Keratinocyte (primary cell): ENCODE results near the gene C16orf92. TPM values are rescaled to one million over a fixed set of nuclear protein-coding genes. Genes with fewer than 3 reads are reported as not detected.

Experiments used
- DNase-seq: peaks from one replicate; pipeline ENCODE4 v3.0.0-alpha.2; 2011; ENCODE audit warnings: low read depth, missing footprints, low spot score
- FAIRE-seq: peaks from 2 replicates; lab custom pipeline; 2011; peaks lifted over from hg19 to GRCh38; lab: Jason Lieb, UNC
- H2AFZ ChIP-seq: 2 replicates; pipeline ENCODE4 v1.6.0; 2012; ENCODE audit warnings: low read length, control low read depth, inconsistent platforms; ENCODE audit not compliant: control insufficient read depth
- H3K27ac ChIP-seq: 2 replicates; pipeline ENCODE4 v1.5.1; 2011; ENCODE audit warnings: low read length; ENCODE audit not compliant: control insufficient read depth, insufficient read depth
- H3K27me3 ChIP-seq: 3 replicates; pipeline ENCODE4 v1.6.0; 2011; ENCODE audit warnings: low read length; ENCODE audit not compliant: control insufficient read depth, insufficient read depth; ENCODE audit errors: extremely low read depth
- H3K36me3 ChIP-seq, 2 experiments: 2 replicates in 1 of 2; 3 replicates in 1 of 2; pipeline ENCODE4 v1.5.1; 2011; ENCODE audit warnings: low read length in 2 of 2, mild to moderate bottlenecking in 1 of 2; ENCODE audit not compliant: control insufficient read depth in 2 of 2, insufficient read depth in 2 of 2; ENCODE audit errors: extremely low read depth in 1 of 2
- H3K4me1 ChIP-seq: 3 replicates; pipeline ENCODE4 v1.5.1; 2011; ENCODE audit warnings: low read length; ENCODE audit not compliant: control insufficient read depth, insufficient read depth; ENCODE audit errors: extremely low read depth
- H3K4me2 ChIP-seq: 3 replicates; pipeline ENCODE4 v1.6.0; 2011; ENCODE audit warnings: low read depth, low read length; ENCODE audit not compliant: control insufficient read depth, insufficient read depth; ENCODE audit errors: extremely low read depth
- H3K4me3 ChIP-seq, 3 experiments: fragments of 200-600 bp in 1 of 3; sonication (generic) in 1 of 3; 2 replicates in 2 of 3; 3 replicates in 1 of 3; pipeline ENCODE4 v1.5.1; 2011 to 2016; ENCODE audit warnings: low read length in 3 of 3, mild to moderate bottlenecking in 3 of 3, control low read depth in 2 of 3, inconsistent platforms in 1 of 3, low read depth in 1 of 3, mixed read lengths in 1 of 3, mixed run types in 1 of 3, moderate library complexity in 1 of 3; ENCODE audit not compliant: control insufficient read depth in 2 of 3, insufficient read depth in 2 of 3; ENCODE audit errors: extremely low read depth in 1 of 3
- H3K79me2 ChIP-seq: 2 replicates; pipeline ENCODE4 v1.6.0; 2012; ENCODE audit warnings: low read length; ENCODE audit not compliant: control insufficient read depth, insufficient read depth
- H3K9ac ChIP-seq: 3 replicates; pipeline ENCODE4 v1.6.0; 2011; ENCODE audit warnings: low read length; ENCODE audit not compliant: control insufficient read depth, insufficient read depth; ENCODE audit errors: extremely low read depth
- H3K9me1 ChIP-seq: 3 replicates; pipeline ENCODE4 v1.6.0; 2011; ENCODE audit warnings: low read length; ENCODE audit not compliant: control insufficient read depth, insufficient read depth; ENCODE audit errors: extremely low read depth
- H3K9me3 ChIP-seq: 2 replicates; pipeline ENCODE4 v1.5.1; 2012; ENCODE audit warnings: low read depth, low read length; ENCODE audit not compliant: control insufficient read depth
- H4K20me1 ChIP-seq: 3 replicates; pipeline ENCODE4 v1.6.0; 2011; ENCODE audit warnings: low read length; ENCODE audit not compliant: control insufficient read depth, insufficient read depth; ENCODE audit errors: extremely low read depth
- EZH2 ChIP-seq: IDR thresholded peaks from one replicate; pipeline ENCODE4 v1.6.1; 2012; ENCODE audit warnings: inconsistent platforms, mild to moderate bottlenecking, low read length, moderate library complexity
- dilution Hi-C: fragments of 300-500 bp; cut with MboI; formaldehyde crosslinking; loops from one replicate; pipeline ENCODE4 v1.7.0; 2020; ENCODE audit warnings: low sequenced_read_pairs; ENCODE audit not compliant: extremely low pct_ligation_motif_present
- polyA plus RNA-seq, 5 experiments: library from polyadenylated mRNA; depleted of rRNA in 3 of 5; stranded (reverse) in 3 of 5; stranded (forward) in 1 of 5; unstranded in 1 of 5; fragments of >200 nt; gene quantifications; 1 replicate in 1 of 5; 2 replicates in 3 of 5; 3 replicates in 1 of 5; pipeline versions ENCODE4 v1.2.1 to v1.2.3, GENCODE V29; 2011 to 2012; ENCODE audit warnings: missing spikeins in 2 of 5, low read depth in 1 of 5, low replicate concordance in 1 of 5
- TF ChIP-seq, protein P1 (sequence below), 3 experiments: IDR thresholded peaks in 1 of 3; conservative IDR thresholded peaks in 1 of 3; optimal IDR thresholded peaks in 1 of 3; 2 replicates in 2 of 3; 3 replicates in 1 of 3; pipeline versions ENCODE3 to v1.5.1; 2011; ENCODE audit warnings: low read length in 3 of 3, mild to moderate bottlenecking in 3 of 3, moderate library complexity in 2 of 3, control low read depth in 1 of 3, inconsistent platforms in 1 of 3; ENCODE audit not compliant: insufficient read depth in 2 of 3; ENCODE audit errors: extremely low read depth in 1 of 3

The C16orf92 gene
- polyA plus RNA-seq, 1 donor (not counting 4 experiments of a cell fraction or from before 2014, with no cell fraction given), result not detected

DNA sequence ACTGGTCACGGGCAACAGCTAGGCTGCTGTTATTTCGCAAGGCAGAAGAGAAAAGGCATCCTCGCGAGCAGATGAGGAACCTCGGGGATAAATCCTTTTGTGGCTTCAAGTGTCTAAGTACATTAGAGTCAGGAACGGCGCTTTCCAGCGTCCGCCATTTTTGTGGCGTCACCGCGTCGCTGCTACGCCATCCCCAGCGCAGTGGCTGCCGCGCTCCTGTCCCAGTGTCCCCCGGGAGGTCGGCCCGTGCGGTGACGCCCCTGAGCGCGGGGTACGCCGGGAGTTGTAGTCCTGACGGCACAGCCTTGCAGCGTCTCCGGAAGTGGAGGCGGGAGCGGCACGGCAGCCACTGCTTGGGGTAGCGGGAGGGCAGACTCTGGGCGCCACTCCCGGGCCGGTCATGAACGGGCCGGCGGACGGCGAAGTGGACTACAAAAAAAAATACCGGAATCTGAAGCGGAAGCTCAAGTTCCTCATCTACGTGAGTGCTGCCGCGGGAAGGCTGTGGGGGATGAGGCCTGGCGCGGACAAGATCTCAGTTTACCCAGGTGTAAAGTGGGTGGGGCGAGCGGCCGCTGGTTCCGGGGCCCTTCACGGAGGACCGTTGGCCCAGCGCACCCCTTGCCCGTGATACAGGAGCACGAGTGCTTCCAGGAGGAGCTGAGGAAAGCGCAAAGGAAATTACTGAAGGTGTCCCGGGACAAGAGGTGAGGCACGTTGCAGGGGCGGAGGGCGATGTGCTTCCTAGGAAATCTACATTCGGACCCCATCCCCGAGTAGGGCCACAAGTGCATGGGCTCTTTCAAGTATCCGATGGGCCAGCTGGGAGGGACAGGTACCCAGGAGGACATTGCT is 26.9 kb upstream of the C16orf92 start, which contains the start of gene INO80E:
Gene INO80E, plus strand, starts transcription at position 331 of the 855 bp plus-strand sequence. Its CDS starts 70 bp downstream, at position 401.
- Histone ChIP-seq H3K36me3 (peaks cover 20 to 38% of the 10 kb centered on the region in 2 experiments), H3K79me2 (peaks cover 10% of the 10 kb centered on the region), H2AFZ (peak within 1 kb of the TSS; percentile 96), H4K20me1 (no peaks in the 10 kb centered on the region), H3K4me2 (peak within 1 kb of the TSS; percentile 89), H3K9ac (peak within 1 kb of the TSS; percentile 95), H3K9me1 (no peaks in the 10 kb centered on the region), H3K4me1 (peaks cover 24% of the 10 kb centered on the region), H3K27ac (peak within 1 kb of the TSS; percentile 98), H3K4me3 (peak within 1 kb of the TSS; percentile 67 to 99 (median 92)), H3K27me3 (no peaks in the 10 kb centered on the region), H3K9me3 (no peaks in the 10 kb centered on the region)
- FAIRE-seq (no peak), DNase-seq (peak; percentile 60)
- TF ChIP-seq EZH2, result no peak
- TF ChIP-seq, protein P1, sequence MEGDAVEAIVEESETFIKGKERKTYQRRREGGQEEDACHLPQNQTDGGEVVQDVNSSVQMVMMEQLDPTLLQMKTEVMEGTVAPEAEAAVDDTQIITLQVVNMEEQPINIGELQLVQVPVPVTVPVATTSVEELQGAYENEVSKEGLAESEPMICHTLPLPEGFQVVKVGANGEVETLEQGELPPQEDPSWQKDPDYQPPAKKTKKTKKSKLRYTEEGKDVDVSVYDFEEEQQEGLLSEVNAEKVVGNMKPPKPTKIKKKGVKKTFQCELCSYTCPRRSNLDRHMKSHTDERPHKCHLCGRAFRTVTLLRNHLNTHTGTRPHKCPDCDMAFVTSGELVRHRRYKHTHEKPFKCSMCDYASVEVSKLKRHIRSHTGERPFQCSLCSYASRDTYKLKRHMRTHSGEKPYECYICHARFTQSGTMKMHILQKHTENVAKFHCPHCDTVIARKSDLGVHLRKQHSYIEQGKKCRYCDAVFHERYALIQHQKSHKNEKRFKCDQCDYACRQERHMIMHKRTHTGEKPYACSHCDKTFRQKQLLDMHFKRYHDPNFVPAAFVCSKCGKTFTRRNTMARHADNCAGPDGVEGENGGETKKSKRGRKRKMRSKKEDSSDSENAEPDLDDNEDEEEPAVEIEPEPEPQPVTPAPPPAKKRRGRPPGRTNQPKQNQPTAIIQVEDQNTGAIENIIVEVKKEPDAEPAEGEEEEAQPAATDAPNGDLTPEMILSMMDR (optimal IDR thresholded peaks at IDR 0.05 in 1 of 3, IDR thresholded peaks at IDR 0.05 in 1 of 3, conservative IDR thresholded peaks at IDR 0.05 in 1 of 3; ENCODE audit: extremely low read depth in 1 of 3, insufficient read depth in 2 of 3, low read length in 3 of 3), result peak in 1 of 3 experiments; percentile 5
- dilution Hi-C loops, result no loop called here

DNA sequence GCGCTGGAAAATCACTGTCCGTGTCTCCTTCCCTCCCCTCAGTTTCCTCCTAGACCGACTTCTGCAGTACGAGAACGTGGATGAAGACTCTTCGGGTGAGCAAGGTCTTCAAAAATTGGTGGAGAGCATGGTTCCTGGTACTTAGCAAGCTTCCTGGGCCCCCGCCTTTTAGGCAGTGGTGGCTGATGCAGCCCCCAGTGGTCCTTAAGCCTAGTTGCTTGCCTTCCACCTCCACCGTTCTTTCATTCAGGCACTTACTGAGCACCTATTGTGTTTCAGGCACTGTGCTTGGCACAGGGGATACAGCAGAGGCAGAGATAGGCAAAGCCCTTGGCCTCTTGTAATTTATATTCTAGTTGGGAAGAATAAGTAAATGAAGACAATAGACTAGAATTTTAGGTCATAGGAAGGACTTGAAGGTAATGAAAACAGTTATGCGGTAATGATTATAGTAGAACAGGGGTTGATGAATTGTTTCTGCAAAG is 26.2 kb upstream of the C16orf92 start:
- H3K4me3 ChIP-seq, result peak overlapping the region; percentile 67 to 99 (median 92)
- no peak for DNase-seq
- dilution Hi-C loops, result no loop called here
- no peaks in the 10 kb centered on the region for H3K9me3 ChIP-seq
- peak overlapping the region; percentile 86 for H2AFZ ChIP-seq
- no peaks in the 10 kb centered on the region for H3K27me3 ChIP-seq
- H3K4me2 ChIP-seq, result peak overlapping the region; percentile 89
- peak overlapping the region; percentile 95 for H3K9ac ChIP-seq
- TF ChIP-seq EZH2, result no peak
- TF ChIP-seq, protein P1 (optimal IDR thresholded peaks at IDR 0.05 in 1 of 3, IDR thresholded peaks at IDR 0.05 in 1 of 3, conservative IDR thresholded peaks at IDR 0.05 in 1 of 3; ENCODE audit: extremely low read depth in 1 of 3, insufficient read depth in 2 of 3, low read length in 3 of 3), result no peak
- no peaks in the 10 kb centered on the region for H4K20me1 ChIP-seq
- H3K36me3 ChIP-seq, result peaks cover 23 to 33% of the 10 kb centered on the region in 2 experiments
- no peak for FAIRE-seq
- H3K9me1 ChIP-seq, result no peaks in the 10 kb centered on the region
- peaks cover 10% of the 10 kb centered on the region for H3K79me2 ChIP-seq
- H3K4me1 ChIP-seq, result peaks cover 24% of the 10 kb centered on the region
- H3K27ac ChIP-seq, result peak overlapping the region; percentile 98
